ENCODE data around the gene MARF1.
"Not testable (repeated sequence)": the region's sequence is repeated elsewhere in the genome, so short reads cannot be mapped to it uniquely, and the experiment has no call there.

DNA sequence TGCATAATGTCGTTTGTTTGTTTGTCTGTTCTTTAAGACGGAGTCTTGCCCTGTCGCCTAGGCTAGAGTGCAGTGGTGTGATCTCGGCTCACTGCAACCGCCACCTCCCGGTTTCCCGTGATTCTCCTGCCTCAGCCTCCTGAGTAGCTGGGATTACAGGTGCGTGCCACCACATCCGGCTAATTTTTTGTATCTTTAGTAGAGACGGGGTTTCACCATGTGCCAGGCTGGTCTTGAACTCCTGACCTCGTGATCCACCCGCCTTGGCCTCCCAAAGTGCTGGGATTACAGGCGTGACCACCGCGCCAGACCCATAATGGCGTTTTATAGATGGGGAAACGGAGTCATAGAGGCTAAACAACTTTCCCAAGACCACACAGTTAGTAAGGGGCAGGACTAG lies 6.4 kb upstream of the MARF1 start:
- not testable (repeated sequence) for TF ChIP-seq YY1 (IDR thresholded peaks at IDR 0.05; ENCODE audit: insufficient read depth, insufficient read length); SUZ12 (IDR thresholded peaks at IDR 0.05; ENCODE audit: extremely low read depth, insufficient read depth, insufficient read length); ZNF274 (IDR thresholded peaks at IDR 0.05; ENCODE audit: low read depth, low read length)

Measured in NT2/D1 (cell line).